GM12864 (cell line): ENCODE results near the gene TCAF1.
"Not testable (repeated sequence)": the region's sequence is repeated elsewhere in the genome, so short reads cannot be mapped to it uniquely, and the experiment has no call there.

Experiments used
- DNase-seq: peaks from one replicate; pipeline ENCODE4 v3.0.0-alpha.2; 2011; ENCODE audit warnings: low read depth
- H3K4me3 ChIP-seq: 2 replicates; pipeline ENCODE4 v1.5.1; 2011; ENCODE audit warnings: mild to moderate bottlenecking, low read depth, low read length, control low read depth
- TF ChIP-seq, protein P1 (sequence below): IDR thresholded peaks from 2 replicates; pipeline ENCODE4 v1.5.1; 2011; ENCODE audit warnings: low read depth, mild to moderate bottlenecking, moderate library complexity, low read length, control low read depth, inconsistent platforms; ENCODE audit errors: missing control alignments

TCAF1 gene

DNA sequence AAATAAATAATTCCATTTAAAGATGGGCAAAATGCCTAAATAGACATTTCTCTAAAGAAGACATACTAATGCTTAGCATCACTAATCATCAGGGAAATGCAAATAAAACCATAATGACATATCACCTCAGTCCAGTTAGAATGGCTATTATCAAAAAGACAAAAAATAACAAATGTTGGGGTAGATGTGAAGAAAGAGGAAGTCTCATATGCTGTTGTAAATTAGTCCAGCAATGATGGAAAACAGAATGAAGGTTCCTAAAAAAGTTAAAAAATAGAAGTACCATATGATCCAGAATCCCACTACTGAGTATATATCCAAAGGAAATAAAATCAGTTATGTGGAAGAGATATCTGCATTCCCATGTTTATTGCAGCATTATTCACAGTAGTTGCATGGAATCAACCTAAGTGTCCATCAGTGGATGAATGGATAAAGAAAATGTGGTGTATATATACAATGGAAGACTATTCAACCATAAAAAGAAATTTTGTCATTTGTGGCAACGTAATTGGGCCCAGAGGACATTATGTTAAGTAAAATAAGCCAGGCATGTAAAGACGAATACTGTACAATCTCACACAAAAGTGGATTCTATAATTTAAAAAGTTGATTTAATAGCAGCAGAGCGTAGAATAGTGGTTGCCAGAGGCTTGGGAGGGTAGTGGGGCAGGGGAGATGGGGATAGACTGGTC is 52.0 kb downstream of the TCAF1 start:
- TF ChIP-seq, protein P1, sequence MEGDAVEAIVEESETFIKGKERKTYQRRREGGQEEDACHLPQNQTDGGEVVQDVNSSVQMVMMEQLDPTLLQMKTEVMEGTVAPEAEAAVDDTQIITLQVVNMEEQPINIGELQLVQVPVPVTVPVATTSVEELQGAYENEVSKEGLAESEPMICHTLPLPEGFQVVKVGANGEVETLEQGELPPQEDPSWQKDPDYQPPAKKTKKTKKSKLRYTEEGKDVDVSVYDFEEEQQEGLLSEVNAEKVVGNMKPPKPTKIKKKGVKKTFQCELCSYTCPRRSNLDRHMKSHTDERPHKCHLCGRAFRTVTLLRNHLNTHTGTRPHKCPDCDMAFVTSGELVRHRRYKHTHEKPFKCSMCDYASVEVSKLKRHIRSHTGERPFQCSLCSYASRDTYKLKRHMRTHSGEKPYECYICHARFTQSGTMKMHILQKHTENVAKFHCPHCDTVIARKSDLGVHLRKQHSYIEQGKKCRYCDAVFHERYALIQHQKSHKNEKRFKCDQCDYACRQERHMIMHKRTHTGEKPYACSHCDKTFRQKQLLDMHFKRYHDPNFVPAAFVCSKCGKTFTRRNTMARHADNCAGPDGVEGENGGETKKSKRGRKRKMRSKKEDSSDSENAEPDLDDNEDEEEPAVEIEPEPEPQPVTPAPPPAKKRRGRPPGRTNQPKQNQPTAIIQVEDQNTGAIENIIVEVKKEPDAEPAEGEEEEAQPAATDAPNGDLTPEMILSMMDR: no peak
- DNase-seq: no peak
- H3K4me3 ChIP-seq: no peak overlapping the region

DNA sequence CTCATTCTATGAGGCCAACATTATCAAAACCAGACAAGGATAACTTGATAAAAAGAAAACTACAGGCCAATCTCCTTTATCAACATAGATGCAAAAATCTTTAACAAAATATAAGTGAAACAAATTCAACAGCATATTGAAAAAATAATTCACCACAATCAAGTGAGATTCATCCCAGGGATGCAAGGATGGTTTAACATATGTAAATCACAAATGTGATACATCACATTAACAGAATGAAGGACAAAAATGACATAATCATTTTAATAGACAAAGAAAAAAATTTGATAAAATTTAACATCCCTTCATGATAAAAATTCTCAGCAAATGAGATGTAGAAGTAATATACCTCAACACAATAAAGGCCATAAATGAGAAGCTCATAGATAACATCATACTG is 53.8 kb downstream of the TCAF1 start:
- DNase-seq: no peak
- TF ChIP-seq, protein P1: no peak
- no peak overlapping the region for H3K4me3 ChIP-seq

DNA sequence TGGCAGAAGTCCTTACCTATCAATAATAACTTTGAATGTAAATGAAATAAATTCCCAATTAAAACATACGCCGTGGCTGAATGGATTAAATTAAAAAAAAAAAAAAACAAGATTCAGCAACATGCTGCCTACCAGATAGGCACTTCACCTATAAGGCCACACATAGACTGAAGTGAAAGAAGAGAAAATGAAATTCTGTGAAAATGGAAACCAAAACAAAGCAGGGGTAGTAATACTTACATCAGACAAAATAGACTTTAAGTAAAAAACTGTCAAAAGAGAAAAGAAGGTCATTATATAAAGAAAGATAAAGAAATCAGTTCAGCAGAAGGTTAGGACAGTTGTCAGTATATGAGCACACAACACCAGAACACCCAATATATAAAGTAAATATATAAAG is 55.3 kb downstream of the TCAF1 start:
- TF ChIP-seq, protein P1: no peak
- no peak overlapping the region for H3K4me3 ChIP-seq
- no peak for DNase-seq

DNA sequence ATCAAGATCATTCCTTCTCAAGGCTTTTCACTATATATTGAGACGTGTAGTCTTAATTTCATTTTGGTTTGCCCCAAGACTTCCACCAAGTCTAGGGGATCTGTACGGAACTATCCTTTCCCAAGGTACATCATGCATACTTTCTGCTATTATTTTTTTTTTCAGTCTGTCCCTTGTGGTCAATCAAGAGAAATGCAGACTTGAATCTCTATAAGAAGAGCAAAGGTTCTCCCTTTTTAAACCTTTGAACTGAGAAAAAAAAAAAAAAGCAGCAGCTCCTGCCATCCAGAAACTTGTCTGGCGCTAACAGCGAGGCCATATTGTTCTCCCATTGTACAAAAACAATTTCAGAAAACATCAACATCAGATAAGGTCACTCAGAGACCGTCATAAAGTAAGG is 60.3 kb downstream of the TCAF1 start:
- TF ChIP-seq, protein P1: peak; percentile 9
- not testable (repeated sequence) for H3K4me3 ChIP-seq, DNase-seq

DNA sequence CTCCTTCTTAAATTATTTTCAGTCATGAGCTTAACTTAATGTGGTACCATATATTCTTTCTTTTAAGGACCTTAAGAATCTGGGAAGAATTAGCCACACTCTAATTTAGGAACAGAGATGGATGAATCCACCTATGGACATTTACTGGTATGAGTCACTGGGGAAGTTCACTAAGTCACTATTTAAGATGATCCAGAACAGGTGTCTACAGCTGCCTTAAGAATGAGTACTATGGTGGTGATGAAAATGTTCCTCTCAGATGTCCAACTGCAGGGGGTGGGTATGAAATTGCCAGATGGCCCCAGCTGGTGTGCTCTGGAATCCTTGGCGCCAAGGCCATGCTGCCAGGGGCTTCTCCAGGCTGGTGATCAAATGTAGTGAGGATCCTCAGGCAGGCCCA is 61.9 kb downstream of the TCAF1 start:
- DNase-seq, H3K4me3 ChIP-seq: not testable (repeated sequence)

DNA sequence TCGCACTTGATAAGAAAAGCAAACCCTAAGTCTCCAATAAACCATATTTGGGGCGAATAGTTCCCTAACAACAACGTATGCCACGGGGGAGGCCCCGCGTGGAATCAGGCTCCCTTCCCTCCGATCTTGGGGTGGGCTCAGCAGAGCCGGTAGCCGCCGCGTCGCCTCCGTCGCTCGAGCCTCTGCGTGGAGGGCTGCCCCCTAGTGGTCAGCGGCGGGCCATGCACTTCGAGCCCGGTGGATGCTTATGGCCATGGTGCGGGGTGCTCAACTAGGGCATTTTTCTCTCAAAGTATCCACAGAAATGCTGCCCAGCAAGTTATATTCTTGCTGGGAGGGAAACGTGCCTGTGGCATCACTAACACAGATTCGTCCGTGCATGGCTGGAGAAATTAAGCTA is 64.8 kb downstream of the TCAF1 start:
- not testable (repeated sequence) for DNase-seq, H3K4me3 ChIP-seq
- TF ChIP-seq, protein P1: peak; percentile 40

DNA sequence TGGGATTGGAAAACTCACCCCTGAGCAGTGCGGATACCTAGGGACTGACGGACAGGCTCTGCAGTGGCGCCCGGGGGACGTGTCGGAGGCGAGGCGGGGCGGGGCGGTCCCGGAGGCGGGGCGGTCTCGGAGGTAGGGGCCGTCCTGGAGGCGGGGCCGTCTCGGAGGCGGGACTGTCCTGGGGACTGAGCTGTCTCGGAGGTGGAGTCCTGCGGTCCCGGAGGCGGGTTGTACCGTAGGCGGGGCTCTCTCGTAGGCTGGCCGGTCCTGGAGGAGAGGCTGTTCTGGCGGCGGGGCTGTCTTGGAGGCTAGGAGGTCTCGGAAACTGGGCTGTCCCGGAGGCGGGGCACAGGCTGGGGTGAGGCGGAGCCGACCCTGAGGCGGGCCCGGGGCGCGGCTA is 65.4 kb downstream of the TCAF1 start:
- H3K4me3 ChIP-seq: peak overlapping the region; percentile 45
- DNase-seq: not testable (repeated sequence)

DNA sequence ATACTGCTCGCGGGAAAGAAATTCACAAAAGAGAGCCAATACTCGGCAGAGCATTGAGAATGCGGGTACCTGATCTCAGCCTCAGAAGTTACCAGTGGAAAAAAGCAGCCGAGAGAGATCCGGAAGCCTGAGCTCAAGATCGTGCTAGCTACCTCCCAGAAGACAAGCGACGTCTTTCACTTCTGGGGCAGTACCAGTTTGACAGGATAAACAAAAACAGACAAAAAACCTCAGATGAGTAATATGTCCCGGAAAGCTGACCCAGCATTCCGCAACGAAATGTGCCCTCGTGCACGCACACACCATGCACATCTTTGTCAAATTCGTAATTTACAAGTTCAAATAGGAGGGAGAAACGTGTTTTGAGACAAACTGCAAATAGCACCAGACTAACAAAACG is 65.9 kb downstream of the TCAF1 start:
- not testable (repeated sequence) for DNase-seq, H3K4me3 ChIP-seq

DNA sequence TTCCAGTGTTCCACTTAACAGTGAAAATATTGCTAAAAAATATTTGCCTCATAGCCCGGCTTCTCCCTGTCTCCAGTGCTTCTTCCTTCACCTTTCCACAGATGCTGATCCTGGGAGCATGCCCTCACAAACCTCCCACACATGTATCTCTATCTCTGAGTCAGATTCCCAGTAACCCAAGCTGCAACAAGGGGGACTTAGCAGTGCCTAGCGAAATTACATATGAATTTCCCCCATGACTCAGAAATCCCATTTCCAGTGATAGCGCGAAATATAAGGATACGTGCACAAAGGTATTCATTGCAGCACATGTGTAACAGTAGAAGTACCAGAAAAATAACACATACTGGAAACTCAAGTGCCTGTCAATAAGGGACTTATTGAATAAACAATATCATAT is 75.4 kb downstream of the TCAF1 start:
- not testable (repeated sequence) for DNase-seq, H3K4me3 ChIP-seq

DNA sequence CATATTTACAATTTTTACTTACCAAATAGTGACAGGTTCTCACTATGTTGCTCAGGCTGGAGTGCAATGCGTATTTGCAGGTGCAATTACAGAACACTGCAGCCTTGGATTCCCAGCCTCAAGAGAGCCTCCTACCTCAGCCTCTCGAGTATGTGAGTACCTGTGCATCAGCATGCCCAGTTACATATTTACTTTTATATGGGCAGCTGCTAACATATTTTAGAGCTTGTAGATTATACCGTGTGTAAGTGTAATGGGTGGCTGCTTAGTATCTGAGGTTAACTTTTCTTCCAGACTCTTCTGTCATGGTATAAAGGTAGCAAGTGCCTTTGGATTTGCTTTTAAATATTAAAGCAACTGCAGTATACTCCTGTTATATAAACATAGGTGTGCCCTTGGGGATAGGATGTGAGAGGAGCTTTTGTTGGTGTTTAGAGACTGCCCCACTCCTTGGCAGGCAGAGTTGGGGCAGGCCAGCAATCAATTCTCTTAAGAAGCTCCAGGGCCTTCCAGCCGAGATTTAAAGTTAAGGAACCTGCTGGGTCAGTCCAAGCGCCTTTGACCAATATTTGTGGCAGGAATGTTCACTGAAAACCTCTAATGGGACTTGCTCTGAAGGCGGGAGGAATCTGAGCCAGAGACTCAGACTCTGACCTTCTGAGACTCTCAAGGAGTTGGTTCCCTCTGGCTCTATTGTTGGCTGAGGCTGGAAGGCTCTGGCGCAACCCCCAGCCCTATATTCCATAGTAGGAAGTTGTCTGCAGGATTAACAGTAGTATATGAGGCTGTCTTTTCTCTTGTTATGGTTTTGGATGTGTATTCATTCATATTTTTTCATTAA is 77.5 kb downstream of the TCAF1 start:
- DNase-seq, H3K4me3 ChIP-seq: not testable (repeated sequence)

DNA sequence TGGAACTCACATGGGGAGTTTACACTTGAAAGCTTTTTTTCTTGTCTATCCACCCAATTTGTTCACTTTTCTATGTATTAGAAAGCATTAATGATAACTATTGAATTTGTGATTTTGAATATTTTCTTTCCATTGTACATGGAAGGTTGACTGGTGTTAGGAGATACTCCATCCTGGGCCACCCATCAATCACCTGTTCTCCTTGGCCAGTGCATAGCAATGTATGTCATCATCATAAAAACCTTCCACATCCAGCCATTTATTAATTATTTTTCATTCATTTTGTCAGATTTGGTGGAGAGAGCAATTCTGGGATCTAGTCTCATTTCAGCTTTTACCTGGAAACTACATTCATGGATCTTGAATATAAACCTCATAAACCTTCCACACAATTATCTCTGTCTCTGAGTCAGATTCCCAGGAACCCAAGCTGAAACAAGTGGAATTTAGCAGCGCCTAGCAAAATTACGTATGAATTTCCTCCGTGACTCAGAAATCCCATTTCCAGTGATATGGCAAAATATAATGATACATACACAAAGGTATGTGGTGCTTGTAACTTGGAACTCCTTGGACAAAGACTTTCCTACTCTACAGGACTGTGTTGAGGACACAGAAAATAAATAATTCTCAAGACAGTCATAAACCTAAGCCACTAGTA is 78.2 kb downstream of the TCAF1 start:
- not testable (repeated sequence) for DNase-seq, H3K4me3 ChIP-seq
